Measurements from ENCODE around the gene CARD8. TPM values are rescaled to one million over a fixed set of nuclear protein-coding genes. Genes with fewer than 3 reads are reported as not detected.

CARD8 gene
- total and polyA plus RNA-seq, 2 experiments from 2014 or later: 16.6 to 17.1 TPM

GRCh38 chr19:48303367-48303766 is 47.7 kb upstream of the CARD8 start (continued):
- no peak for TF ChIP-seq ZNF462 (CRISPR knock-in tag; IDR thresholded peaks at IDR 0.05)

- H3K4me1 ChIP-seq (ENCODE audit: insufficient read depth): no peaks in the 10 kb centered on the region
- no peak for ATAC-seq
Observed at GRCh38 chr19:48302600-48302959, 46.9 kb upstream of the CARD8 start.

More at GRCh38 chr19:48302600-48302959, 46.9 kb upstream of the CARD8 start:
- Histone ChIP-seq H3K27me3 (ENCODE audit: insufficient read depth) (no peaks in the 10 kb centered on the region), H4K20me1 (replicated peaks; ENCODE audit: insufficient read depth) (no peaks in the 10 kb centered on the region), H3K4me3 (no peak overlapping the region), H3F3A (replicated peaks; ENCODE audit: low read depth) (no peaks in the 10 kb centered on the region), H3K36me3 (ENCODE audit: insufficient read depth) (no peaks in the 10 kb centered on the region), H3K4me2 (no peak overlapping the region), H2AFZ (no peak overlapping the region), H3K9me2 (ENCODE audit: insufficient read depth) (0 out of 2 replicates have a peak, but pooled peaks cover 3% of the 10 kb centered on the region), H3K27ac (ENCODE audit: low read depth) (no peak overlapping the region), H3K79me2 (replicated peaks; ENCODE audit: insufficient read depth) (no peaks in the 10 kb centered on the region)
- Mint-ChIP-seq H3K4me3 (no peak overlapping the region), H3K36me3 (ENCODE audit: low read depth) (no peaks in the 10 kb centered on the region; the same call in 2 of the 3 replicates), H3K4me1 (no peaks in the 10 kb centered on the region; the same call in 1 of the 3 replicates), H3K27ac (no peak overlapping the region), H3K27me3 (ENCODE audit: insufficient read depth, low read depth, poor library complexity) (peaks cover 10% of the 10 kb centered on the region), H3K9me3 (no peaks in the 10 kb centered on the region)
- no peak for DNase-seq (ENCODE audit: low spot score)
- TF ChIP-seq REST (IDR thresholded peaks at IDR 0.05; ENCODE audit: unreplicated experiment) (no peak), POLR2AphosphoS5 (IDR thresholded peaks at IDR 0.05; ENCODE audit: low read depth) (no peak), ZNF331 (CRISPR knock-in tag; IDR thresholded peaks at IDR 0.05; ENCODE audit: low read depth) (no peak), ZNF114 (CRISPR knock-in tag; IDR thresholded peaks at IDR 0.05) (no peak), NANOG (IDR thresholded peaks at IDR 0.05; ENCODE audit: borderline replicate concordance) (no peak), EZH2phosphoT487 (IDR thresholded peaks at IDR 0.05; ENCODE audit: unreplicated experiment) (no peak), JUNB (IDR thresholded peaks at IDR 0.05; ENCODE audit: unreplicated experiment) (no peak)
- TF ChIP-seq, protein P1, sequence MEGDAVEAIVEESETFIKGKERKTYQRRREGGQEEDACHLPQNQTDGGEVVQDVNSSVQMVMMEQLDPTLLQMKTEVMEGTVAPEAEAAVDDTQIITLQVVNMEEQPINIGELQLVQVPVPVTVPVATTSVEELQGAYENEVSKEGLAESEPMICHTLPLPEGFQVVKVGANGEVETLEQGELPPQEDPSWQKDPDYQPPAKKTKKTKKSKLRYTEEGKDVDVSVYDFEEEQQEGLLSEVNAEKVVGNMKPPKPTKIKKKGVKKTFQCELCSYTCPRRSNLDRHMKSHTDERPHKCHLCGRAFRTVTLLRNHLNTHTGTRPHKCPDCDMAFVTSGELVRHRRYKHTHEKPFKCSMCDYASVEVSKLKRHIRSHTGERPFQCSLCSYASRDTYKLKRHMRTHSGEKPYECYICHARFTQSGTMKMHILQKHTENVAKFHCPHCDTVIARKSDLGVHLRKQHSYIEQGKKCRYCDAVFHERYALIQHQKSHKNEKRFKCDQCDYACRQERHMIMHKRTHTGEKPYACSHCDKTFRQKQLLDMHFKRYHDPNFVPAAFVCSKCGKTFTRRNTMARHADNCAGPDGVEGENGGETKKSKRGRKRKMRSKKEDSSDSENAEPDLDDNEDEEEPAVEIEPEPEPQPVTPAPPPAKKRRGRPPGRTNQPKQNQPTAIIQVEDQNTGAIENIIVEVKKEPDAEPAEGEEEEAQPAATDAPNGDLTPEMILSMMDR (conservative IDR thresholded peaks at IDR 0.05; ENCODE audit: low read depth in 2 of 2): no peak
- TF ChIP-seq, protein P2, sequence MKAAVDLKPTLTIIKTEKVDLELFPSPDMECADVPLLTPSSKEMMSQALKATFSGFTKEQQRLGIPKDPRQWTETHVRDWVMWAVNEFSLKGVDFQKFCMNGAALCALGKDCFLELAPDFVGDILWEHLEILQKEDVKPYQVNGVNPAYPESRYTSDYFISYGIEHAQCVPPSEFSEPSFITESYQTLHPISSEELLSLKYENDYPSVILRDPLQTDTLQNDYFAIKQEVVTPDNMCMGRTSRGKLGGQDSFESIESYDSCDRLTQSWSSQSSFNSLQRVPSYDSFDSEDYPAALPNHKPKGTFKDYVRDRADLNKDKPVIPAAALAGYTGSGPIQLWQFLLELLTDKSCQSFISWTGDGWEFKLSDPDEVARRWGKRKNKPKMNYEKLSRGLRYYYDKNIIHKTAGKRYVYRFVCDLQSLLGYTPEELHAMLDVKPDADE (IDR thresholded peaks at IDR 0.05): no peak

Data from GM23338 (cell line).